WI38 (cell line): ENCODE data around the gene KRTAP1-3.
"Not testable (repeated sequence)": the region's sequence is repeated elsewhere in the genome, so short reads cannot be mapped to it uniquely, and the experiment has no call there.

Experiments
- H3K4me3 ChIP-seq: 2 replicates; pipeline ENCODE4 v1.5.1; 2011; ENCODE audit warnings: low read depth, mild to moderate bottlenecking, control low read depth, low read length
- TF ChIP-seq, protein P1 (sequence below): IDR thresholded peaks from 2 replicates; pipeline ENCODE4 v1.5.1; 2012; ENCODE audit warnings: low read depth, mild to moderate bottlenecking, control low read depth, low read length

KRTAP1-3 gene

DNA sequence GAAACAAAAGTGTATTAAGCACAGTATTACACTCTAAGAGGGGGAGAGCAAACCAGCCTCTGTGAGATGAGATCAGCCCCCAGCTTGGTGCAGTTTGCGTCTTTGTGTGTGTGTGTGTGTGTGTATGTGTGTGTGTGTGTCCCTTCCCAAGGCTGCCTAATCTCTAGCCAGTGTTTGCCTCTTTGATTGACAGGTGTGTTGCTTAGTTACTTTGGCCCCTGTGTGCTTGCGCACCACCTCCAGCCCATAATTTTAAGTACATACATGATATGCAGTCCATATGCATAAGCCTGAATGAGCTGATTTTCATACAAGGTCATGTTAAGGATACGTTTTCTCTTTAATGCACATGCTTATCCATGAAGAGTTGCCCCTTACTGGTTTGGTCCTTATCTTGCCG lies 32.9 kb downstream of the KRTAP1-3 start:
- H3K4me3 ChIP-seq: no peak overlapping the region
- TF ChIP-seq, protein P1, sequence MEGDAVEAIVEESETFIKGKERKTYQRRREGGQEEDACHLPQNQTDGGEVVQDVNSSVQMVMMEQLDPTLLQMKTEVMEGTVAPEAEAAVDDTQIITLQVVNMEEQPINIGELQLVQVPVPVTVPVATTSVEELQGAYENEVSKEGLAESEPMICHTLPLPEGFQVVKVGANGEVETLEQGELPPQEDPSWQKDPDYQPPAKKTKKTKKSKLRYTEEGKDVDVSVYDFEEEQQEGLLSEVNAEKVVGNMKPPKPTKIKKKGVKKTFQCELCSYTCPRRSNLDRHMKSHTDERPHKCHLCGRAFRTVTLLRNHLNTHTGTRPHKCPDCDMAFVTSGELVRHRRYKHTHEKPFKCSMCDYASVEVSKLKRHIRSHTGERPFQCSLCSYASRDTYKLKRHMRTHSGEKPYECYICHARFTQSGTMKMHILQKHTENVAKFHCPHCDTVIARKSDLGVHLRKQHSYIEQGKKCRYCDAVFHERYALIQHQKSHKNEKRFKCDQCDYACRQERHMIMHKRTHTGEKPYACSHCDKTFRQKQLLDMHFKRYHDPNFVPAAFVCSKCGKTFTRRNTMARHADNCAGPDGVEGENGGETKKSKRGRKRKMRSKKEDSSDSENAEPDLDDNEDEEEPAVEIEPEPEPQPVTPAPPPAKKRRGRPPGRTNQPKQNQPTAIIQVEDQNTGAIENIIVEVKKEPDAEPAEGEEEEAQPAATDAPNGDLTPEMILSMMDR: no peak

DNA sequence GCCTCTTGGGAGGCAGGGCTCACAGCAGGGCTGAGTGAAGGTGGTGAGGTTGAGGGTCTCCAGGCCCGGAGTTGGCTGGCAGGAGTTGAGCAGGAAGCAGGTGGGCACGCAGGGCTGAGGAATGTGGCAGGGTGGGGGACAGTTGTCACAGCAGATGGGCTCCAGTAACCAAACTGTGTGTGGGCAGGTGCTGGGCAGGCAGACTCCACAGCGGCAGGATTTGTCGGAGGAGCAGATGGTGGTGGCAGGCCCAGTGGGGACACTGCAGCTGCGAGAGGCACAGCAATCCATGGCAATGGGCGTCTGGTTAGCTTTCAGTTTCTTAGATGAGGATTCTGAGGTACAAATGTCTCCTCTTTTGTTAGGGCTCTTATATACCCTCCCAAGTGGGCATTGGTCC lies 35.1 kb downstream of the KRTAP1-3 start, which contains the start of gene KRTAP3-2:
KRTAP3-2 (minus strand) TSS at position 344 of the 400 bp plus-strand sequence; CDS start at position 291, 53 bp downstream.
- not testable (repeated sequence) for H3K4me3 ChIP-seq

DNA sequence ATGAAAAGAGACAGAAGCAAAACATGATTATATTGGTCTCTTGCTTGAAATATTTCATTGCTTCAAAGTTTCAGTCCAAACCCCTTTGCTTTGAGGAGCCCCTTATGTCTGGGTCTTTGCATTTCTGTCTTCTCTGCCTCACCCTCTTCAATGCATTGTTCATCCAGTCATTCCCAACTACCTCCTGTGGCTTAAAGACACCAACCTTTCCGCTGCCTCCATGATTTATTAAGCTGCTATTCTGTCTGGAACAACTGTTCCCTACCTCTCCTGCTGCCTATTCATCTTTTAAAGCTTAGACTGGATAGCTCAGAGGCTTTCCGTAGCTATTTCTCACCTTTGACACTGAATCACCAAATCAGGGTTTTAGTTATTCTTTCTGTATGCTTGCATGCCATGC lies 37.3 kb downstream of the KRTAP1-3 start:
- TF ChIP-seq, protein P1: no peak
- H3K4me3 ChIP-seq: no peak overlapping the region

DNA sequence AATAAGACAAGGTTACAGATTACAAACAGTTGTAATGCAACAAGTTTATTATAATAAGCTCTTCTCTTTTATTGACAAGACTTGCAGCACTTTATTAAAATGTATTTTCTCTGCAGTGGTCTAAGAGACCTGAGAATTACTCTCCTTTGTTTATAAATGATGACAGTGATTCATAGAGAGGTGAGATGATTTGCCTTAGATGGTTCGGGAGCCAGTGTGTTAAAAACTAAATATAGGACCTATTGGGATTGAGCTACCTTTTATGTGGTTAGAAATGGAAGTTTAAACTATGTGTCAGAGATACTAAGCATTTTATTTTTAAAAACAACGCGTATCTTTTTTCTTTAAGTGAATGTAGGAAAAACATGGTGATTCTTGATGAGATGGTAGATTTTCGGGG lies 37.8 kb downstream of the KRTAP1-3 start:
- H3K4me3 ChIP-seq: no peak overlapping the region
- TF ChIP-seq, protein P1: no peak

DNA sequence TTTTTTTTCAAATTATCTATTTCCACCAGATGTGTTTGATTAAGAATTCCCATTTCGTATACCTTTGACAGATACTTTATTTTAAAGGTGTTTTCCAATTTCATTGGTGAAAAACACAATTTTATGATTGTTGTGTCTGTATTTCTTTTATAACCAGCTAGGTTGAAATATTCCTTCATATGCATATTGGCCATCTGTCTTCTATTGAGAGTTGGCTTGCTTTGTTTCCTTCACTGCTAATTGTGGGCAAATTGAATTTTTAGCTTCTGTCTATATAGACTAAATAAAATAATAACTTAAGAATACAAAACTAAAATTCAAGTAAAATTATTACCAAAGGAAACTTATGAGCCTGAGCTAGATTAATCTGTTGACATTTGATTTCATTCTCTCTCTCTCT lies 39.6 kb downstream of the KRTAP1-3 start:
- TF ChIP-seq, protein P1: no peak
- H3K4me3 ChIP-seq: no peak overlapping the region

DNA sequence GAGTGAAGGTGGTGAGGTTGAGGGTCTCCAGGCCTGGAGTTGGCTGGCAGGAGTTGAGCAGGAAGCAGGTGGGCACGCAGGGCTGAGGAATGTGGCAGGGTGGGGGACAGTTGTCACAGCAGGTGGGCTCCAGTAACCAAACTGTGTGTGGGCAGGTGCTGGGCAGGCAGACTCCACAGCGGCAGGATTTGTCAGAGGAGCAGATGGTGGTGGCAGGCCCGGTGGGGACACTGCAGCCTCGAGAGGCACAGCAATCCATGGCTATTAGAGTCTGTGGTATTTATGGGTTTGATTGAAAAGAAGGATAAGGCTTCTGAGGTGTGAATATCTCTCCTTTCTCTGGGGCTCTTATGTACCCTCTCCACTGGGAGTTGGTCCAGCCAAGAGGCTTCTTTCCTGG lies 40.8 kb downstream of the KRTAP1-3 start, which contains the start of gene KRTAP3-3:
KRTAP3-3 (minus strand) TSS at position 326 of the 400 bp plus-strand sequence; CDS start at position 259, 67 bp downstream.
- TF ChIP-seq, protein P1: no peak
- H3K4me3 ChIP-seq: no peak within 1 kb of the TSS

DNA sequence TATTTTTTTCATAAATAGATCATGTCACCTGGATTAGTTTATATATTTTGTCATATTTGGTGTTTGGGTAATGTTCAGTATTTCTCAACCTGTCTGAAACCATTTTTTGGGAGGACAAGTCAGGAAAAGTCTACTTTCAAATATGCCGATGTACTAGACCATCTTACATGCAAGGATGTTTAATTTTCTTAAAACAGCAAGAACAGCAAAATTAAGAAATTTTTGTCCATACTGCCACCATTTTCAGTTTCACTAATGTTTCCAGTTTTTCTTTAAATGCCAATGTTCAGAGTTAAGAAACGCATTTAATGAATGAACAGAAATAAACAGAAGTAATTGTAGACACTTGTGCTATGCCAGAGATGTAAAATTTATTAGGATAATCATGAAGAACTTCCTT lies 41.6 kb downstream of the KRTAP1-3 start:
- TF ChIP-seq, protein P1: no peak
- no peak overlapping the region for H3K4me3 ChIP-seq

DNA sequence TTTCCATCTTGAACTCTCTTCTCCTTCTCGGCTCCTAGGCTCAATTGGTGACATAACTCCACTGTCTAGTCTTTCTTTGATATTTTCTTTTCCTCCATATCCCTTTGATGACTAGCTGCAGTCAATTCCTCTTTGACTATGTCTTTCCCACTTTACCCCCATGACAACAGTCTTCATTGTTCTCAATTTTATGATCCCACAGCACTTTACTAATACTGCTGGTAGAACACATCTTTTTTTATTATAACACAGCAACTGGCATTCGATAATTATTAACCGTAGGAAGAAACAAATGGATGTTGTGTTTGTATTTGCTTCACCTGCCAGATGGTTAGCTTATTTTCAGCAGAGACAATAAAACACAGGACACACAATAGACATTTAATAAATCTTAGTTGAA lies 42.0 kb downstream of the KRTAP1-3 start:
- TF ChIP-seq, protein P1: no peak
- H3K4me3 ChIP-seq: no peak overlapping the region
